Measurements from ENCODE around the gene VASP.

GRCh38 chr19:45468803-45469131 is 38.5 kb upstream of the VASP start:
- TF ChIP-seq CTCF (IDR thresholded peaks at IDR 0.05) (no peak), POLR2A (IDR thresholded peaks at IDR 0.05) (no peak)

All from right lobe of liver (tissue), 4 donors.